Fibroblast of mammary gland (primary cell): ENCODE measurements around the gene KRTAP10-11.

ENCODE experiments used
- DNase-seq: peaks from one replicate; pipeline ENCODE4 v3.0.0-alpha.2; 2010; ENCODE audit warnings: low read depth
- H3K4me3 ChIP-seq: 2 replicates; pipeline ENCODE4 v1.5.1; 2011; ENCODE audit warnings: low read depth, mild to moderate bottlenecking, low read length, moderate library complexity; ENCODE audit not compliant: control insufficient read depth
- CTCF ChIP-seq: conservative IDR thresholded peaks from 2 replicates; pipeline ENCODE4 v1.5.1; 2011; ENCODE audit warnings: low read depth, low read length, inconsistent platforms; ENCODE audit not compliant: control insufficient read depth, insufficient read depth

Gene KRTAP10-11

GRCh38 chr21:44612669-44613229 lies 33.5 kb upstream of the KRTAP10-11 start:
- no peak for DNase-seq
- no peak overlapping the region for H3K4me3 ChIP-seq
- TF ChIP-seq CTCF = no peak

GRCh38 chr21:44613386-44614155 lies 32.6 kb upstream of the KRTAP10-11 start:
- no peak for DNase-seq
- no peak overlapping the region for H3K4me3 ChIP-seq
- TF ChIP-seq CTCF = no peak

GRCh38 chr21:44614161-44614631 lies 32.0 kb upstream of the KRTAP10-11 start:
- no peak for TF ChIP-seq CTCF
- no peak overlapping the region for H3K4me3 ChIP-seq
- DNase-seq = no peak

- DNase-seq = no peak
- H3K4me3 ChIP-seq = no peak overlapping the region
- TF ChIP-seq CTCF = no peak
Measured at GRCh38 chr21:44614961-44615391, 31.2 kb upstream of the KRTAP10-11 start.

GRCh38 chr21:44615466-44615865 lies 30.7 kb upstream of the KRTAP10-11 start:
- no peak for DNase-seq
- TF ChIP-seq CTCF = no peak
- no peak overlapping the region for H3K4me3 ChIP-seq

GRCh38 chr21:44615911-44616590 lies 30.2 kb upstream of the KRTAP10-11 start:
- no peak overlapping the region for H3K4me3 ChIP-seq
- TF ChIP-seq CTCF = no peak
- no peak for DNase-seq
